Measurements from ENCODE around the gene RND1. TPM values are rescaled to one million over a fixed set of nuclear protein-coding genes. Genes with fewer than 3 reads are reported as not detected.
A peak's percentile ranks its signal among the peaks of the same experiment; 100 is the strongest.

Gene RND1
- total and polyA plus RNA-seq, 2 of the 13 experiments (the other 11 are each of a cell fraction or from before 2014, with no cell fraction given) = 1.8 to 1.9 TPM

DNA sequence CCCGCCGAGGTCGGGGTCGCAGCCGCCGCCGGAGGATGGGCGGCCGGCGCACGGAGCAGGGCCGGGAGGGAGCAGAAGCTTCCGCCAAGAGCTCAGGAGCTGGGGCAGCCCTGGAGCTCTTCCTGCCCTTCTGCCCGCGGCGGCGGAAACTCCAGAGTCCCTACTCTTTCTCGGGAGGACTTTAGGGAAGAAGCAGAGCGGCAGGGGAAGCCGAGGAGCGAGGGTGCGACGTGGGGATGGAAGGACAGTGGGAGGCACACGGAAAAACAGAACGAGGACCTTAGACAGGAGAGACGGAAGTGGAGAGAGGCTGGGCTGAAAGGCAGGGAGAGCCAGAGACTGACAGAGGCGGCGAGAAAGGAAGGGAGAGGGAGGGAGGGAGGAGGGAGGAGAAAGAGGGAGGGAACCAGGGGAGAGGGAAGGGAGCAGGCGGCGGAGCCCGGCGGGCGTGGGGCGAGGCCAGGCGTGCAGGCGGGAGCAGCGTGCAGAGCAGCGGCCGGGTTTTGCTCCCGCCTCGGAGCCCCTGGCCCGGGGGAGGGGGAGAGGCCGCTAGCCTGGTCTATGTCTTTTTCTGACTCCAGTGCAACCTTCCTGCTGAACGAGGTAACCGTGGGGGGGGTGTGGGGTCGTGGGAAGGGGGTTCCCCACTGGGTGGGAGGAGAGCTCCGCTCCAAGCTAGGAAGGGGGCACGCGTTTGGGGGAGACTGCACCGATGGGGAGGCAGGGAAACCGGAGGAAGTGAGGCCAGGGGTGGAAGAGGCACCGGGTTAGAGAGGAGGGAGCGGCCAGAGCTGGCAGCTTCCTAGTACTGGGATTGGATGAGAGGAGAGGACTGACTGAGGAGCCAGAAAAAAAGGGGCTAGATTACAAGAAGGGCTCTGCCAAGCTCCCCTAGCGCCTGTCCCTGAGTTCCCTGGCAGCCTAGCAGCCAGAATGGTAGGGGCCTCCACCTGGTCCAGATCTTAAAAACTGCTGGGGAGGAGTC is 50.3 kb downstream of the RND1 start (continued):
- TF ChIP-seq, protein P1, sequence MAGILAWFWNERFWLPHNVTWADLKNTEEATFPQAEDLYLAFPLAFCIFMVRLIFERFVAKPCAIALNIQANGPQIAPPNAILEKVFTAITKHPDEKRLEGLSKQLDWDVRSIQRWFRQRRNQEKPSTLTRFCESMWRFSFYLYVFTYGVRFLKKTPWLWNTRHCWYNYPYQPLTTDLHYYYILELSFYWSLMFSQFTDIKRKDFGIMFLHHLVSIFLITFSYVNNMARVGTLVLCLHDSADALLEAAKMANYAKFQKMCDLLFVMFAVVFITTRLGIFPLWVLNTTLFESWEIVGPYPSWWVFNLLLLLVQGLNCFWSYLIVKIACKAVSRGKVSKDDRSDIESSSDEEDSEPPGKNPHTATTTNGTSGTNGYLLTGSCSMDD (CRISPR knock-in tag; IDR thresholded peaks at IDR 0.05) = no peak
- TF ChIP-seq NFRKB (IDR thresholded peaks at IDR 0.05) (no peak), HCFC1 (IDR thresholded peaks at IDR 0.05; ENCODE audit: low read depth, low read length) (no peak), SPEN (CRISPR knock-in tag; IDR thresholded peaks at IDR 0.05; ENCODE audit: low read depth) (no peak), PHF8 (CRISPR knock-in tag; IDR thresholded peaks at IDR 0.05) (peak; percentile 37), ISX (CRISPR knock-in tag; conservative IDR thresholded peaks at IDR 0.05) (no peak), ZNF567 (CRISPR knock-in tag; IDR thresholded peaks at IDR 0.05; ENCODE audit: borderline replicate concordance) (no peak), ZFP41 (CRISPR knock-in tag; IDR thresholded peaks at IDR 0.05; ENCODE audit: borderline replicate concordance) (no peak), ETV6 (CRISPR knock-in tag; conservative IDR thresholded peaks at IDR 0.05) (no peak), ZNF878 (CRISPR knock-in tag; IDR thresholded peaks at IDR 0.05) (no peak), CBX2 (IDR thresholded peaks at IDR 0.05; ENCODE audit: low read depth, low read length) (no peak), CBX2 (CRISPR knock-in tag; IDR thresholded peaks at IDR 0.05; ENCODE audit: low read depth) (peak; percentile 37; the same call in 1 of the 2 replicates), CREM (IDR thresholded peaks at IDR 0.05) (no peak), CREM (CRISPR knock-in tag; IDR thresholded peaks at IDR 0.05) (no peak), RBM22 (optimal IDR thresholded peaks at IDR 0.05; ENCODE audit: low read length) (no peak), GATAD2A (CRISPR knock-in tag; IDR thresholded peaks at IDR 0.05) (no peak), ZNF747 (CRISPR knock-in tag; IDR thresholded peaks at IDR 0.05; ENCODE audit: borderline replicate concordance) (no peak)
- TF ChIP-seq, protein P2, sequence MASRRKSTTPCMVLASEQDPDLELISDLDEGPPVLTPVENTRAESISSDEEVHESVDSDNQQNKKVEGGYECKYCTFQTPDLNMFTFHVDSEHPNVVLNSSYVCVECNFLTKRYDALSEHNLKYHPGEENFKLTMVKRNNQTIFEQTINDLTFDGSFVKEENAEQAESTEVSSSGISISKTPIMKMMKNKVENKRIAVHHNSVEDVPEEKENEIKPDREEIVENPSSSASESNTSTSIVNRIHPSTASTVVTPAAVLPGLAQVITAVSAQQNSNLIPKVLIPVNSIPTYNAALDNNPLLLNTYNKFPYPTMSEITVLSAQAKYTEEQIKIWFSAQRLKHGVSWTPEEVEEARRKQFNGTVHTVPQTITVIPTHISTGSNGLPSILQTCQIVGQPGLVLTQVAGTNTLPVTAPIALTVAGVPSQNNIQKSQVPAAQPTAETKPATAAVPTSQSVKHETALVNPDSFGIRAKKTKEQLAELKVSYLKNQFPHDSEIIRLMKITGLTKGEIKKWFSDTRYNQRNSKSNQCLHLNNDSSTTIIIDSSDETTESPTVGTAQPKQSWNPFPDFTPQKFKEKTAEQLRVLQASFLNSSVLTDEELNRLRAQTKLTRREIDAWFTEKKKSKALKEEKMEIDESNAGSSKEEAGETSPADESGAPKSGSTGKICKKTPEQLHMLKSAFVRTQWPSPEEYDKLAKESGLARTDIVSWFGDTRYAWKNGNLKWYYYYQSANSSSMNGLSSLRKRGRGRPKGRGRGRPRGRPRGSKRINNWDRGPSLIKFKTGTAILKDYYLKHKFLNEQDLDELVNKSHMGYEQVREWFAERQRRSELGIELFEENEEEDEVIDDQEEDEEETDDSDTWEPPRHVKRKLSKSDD (CRISPR knock-in tag; IDR thresholded peaks at IDR 0.05; ENCODE audit: low read depth) = no peak
- TF ChIP-seq, protein P3, sequence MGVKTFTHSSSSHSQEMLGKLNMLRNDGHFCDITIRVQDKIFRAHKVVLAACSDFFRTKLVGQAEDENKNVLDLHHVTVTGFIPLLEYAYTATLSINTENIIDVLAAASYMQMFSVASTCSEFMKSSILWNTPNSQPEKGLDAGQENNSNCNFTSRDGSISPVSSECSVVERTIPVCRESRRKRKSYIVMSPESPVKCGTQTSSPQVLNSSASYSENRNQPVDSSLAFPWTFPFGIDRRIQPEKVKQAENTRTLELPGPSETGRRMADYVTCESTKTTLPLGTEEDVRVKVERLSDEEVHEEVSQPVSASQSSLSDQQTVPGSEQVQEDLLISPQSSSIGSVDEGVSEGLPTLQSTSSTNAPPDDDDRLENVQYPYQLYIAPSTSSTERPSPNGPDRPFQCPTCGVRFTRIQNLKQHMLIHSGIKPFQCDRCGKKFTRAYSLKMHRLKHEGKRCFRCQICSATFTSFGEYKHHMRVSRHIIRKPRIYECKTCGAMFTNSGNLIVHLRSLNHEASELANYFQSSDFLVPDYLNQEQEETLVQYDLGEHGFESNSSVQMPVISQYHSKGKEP (CRISPR knock-in tag; IDR thresholded peaks at IDR 0.05) = no peak
- TF ChIP-seq, protein P4, sequence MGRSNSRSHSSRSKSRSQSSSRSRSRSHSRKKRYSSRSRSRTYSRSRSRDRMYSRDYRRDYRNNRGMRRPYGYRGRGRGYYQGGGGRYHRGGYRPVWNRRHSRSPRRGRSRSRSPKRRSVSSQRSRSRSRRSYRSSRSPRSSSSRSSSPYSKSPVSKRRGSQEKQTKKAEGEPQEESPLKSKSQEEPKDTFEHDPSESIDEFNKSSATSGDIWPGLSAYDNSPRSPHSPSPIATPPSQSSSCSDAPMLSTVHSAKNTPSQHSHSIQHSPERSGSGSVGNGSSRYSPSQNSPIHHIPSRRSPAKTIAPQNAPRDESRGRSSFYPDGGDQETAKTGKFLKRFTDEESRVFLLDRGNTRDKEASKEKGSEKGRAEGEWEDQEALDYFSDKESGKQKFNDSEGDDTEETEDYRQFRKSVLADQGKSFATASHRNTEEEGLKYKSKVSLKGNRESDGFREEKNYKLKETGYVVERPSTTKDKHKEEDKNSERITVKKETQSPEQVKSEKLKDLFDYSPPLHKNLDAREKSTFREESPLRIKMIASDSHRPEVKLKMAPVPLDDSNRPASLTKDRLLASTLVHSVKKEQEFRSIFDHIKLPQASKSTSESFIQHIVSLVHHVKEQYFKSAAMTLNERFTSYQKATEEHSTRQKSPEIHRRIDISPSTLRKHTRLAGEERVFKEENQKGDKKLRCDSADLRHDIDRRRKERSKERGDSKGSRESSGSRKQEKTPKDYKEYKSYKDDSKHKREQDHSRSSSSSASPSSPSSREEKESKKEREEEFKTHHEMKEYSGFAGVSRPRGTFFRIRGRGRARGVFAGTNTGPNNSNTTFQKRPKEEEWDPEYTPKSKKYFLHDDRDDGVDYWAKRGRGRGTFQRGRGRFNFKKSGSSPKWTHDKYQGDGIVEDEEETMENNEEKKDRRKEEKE (IDR thresholded peaks at IDR 0.05) = no peak
- TF ChIP-seq, protein P5, sequence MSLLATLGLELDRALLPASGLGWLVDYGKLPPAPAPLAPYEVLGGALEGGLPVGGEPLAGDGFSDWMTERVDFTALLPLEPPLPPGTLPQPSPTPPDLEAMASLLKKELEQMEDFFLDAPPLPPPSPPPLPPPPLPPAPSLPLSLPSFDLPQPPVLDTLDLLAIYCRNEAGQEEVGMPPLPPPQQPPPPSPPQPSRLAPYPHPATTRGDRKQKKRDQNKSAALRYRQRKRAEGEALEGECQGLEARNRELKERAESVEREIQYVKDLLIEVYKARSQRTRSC (CRISPR knock-in tag; IDR thresholded peaks at IDR 0.05; ENCODE audit: low read depth) = no peak

All from HepG2 (cell line).